Body of pancreas (tissue), 4 donors: ENCODE measurements around the gene CAMTA1. TPM values are rescaled to one million over a fixed set of nuclear protein-coding genes. Genes with fewer than 3 reads are reported as not detected.

Source experiments
- ATAC-seq: fragments of 150-250 bp; one replicate; pipeline ENCODE4 v1.9.1; 2016
- DNase-seq, 4 donors: peaks; one replicate each; pipeline ENCODE4 v3.0.0-alpha.2; 2019
- H3K27ac ChIP-seq, 4 donors: fragments of 200-600 bp; sonication (generic); 1 replicate in 3 of 4; 2 replicates in 1 of 4; pipeline versions ENCODE4 v1.5.1 to v1.6.1; 2016 to 2019; ENCODE audit warnings: mild to moderate bottlenecking in 1 of 4, mixed read lengths in 1 of 4, moderate library complexity in 1 of 4
- H3K27me3 ChIP-seq, 2 donors: fragments of 200-600 bp; sonication (generic); one replicate each; pipeline ENCODE4 v1.6.0; 2016; ENCODE audit warnings: mild to moderate bottlenecking in 1 of 2
- H3K36me3 ChIP-seq, 2 donors: fragments of 200-600 bp; sonication (generic); replicated peaks in 1 of 2; 2 replicates each; pipeline ENCODE4 v1.5.1; 2016; ENCODE audit warnings: low read depth in 2 of 2; ENCODE audit not compliant: insufficient read depth in 1 of 2
- H3K4me1 ChIP-seq: fragments of 200-600 bp; sonication (generic); one replicate; pipeline ENCODE4 v1.6.0; 2016
- H3K4me3 ChIP-seq, 2 donors: fragments of 200-600 bp; sonication (generic); 1 replicate in 1 of 2; 2 replicates in 1 of 2; pipeline ENCODE4 v1.5.1; 2016 to 2019
- H3K9me3 ChIP-seq, 3 donors: fragments of 200-600 bp; sonication (generic); 1 replicate in 2 of 3; 2 replicates in 1 of 3; pipeline ENCODE4 v1.5.1; 2016
- CTCF ChIP-seq, 7 experiments: fragments of 450-650 bp in 4 of 7; fragments of 200-600 bp in 3 of 7; sonication (generic) in 3 of 7; IDR thresholded peaks; one replicate each; pipeline ENCODE4 v1.5.1; 2016 to 2019; ENCODE audit warnings: antibody characterized with exemption in 7 of 7
- POLR2A ChIP-seq, 3 donors: fragments of 450-650 bp; IDR thresholded peaks; one replicate each; pipeline ENCODE4 v1.6.1; 2016; ENCODE audit warnings: antibody characterized with exemption in 3 of 3, mild to moderate bottlenecking in 2 of 3
- WGBS, 2 donors: methylation state at CpG; one replicate each; pipeline ENCODE4 v1.1.5; 2017; 5-methylcytosine and 5-hydroxymethylcytosine counted together
- intact Hi-C: fragments of 100-400 bp; cut with DNase I; formaldehyde crosslinking; loops from one replicate; pipeline ENCODE4 v1.15.1; 2023
- total RNA-seq, 2 donors: library from RNA; depleted of rRNA; stranded (reverse); fragments of >200 nt; gene quantifications; one replicate each; pipeline ENCODE4 v1.1.0, GENCODE V29; 2016

CAMTA1 gene
- total RNA-seq, 2 donors from 2014 or later, result 36.3 to 59.7 TPM

GRCh38 chr1:7113136-7113535 lies 327.9 kb downstream of the CAMTA1 start:
- no peaks in the 10 kb centered on the region for H3K36me3 ChIP-seq
- intact Hi-C loops, result no loop called here
- H3K27me3 ChIP-seq, result no peaks in the 10 kb centered on the region
- no peak overlapping the region for H3K27ac ChIP-seq
- H3K4me1 ChIP-seq, result no peaks in the 10 kb centered on the region
- no peak for ATAC-seq
- H3K4me3 ChIP-seq, result no peak overlapping the region
- H3K9me3 ChIP-seq, result no peaks in the 10 kb centered on the region
- 64 to 86% methylated on average over 8 of the region's 8 CpGs for WGBS, 2 donors
- no peak for DNase-seq
- TF ChIP-seq CTCF (IDR thresholded peaks at IDR 0.05), result no peak
- no peak for TF ChIP-seq POLR2A (IDR thresholded peaks at IDR 0.05)

- ATAC-seq, result no peak
- TF ChIP-seq POLR2A (IDR thresholded peaks at IDR 0.05) (no peak), CTCF (IDR thresholded peaks at IDR 0.05) (no peak)
Measured at GRCh38 chr1:7113822-7114221, 328.6 kb downstream of the CAMTA1 start.

DNA sequence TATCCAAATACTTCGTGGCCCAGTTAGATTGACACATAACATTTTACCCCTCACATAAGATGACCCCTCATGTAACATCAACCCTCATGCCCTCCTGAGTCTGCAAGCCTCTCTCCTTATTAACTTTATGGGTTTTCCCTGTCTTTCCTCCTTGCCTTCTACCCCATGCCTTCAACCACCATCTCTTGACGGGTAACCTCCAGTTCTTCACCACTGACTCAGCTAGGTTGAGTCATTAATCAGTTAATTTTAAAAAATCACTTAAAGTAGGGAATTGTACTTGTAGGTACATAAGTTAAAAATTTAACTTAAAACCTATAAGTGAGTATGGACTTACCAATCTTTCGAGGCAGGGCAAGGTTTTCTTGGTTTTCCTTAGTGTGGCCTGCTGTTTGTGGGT lies 330.7 kb downstream of the CAMTA1 start:
- intact Hi-C loops, result no loop called here
- 85 to 88% methylated on average over 3 of the region's 3 CpGs for WGBS, 2 donors

More at GRCh38 chr1:7113822-7114221, 328.6 kb downstream of the CAMTA1 start:
- no peak overlapping the region for H3K4me3 ChIP-seq
- H3K36me3 ChIP-seq, result no peaks in the 10 kb centered on the region
- H3K9me3 ChIP-seq, result no peaks in the 10 kb centered on the region
- no peaks in the 10 kb centered on the region for H3K4me1 ChIP-seq
- no peak overlapping the region for H3K27ac ChIP-seq
- intact Hi-C loops, result no loop called here
- DNase-seq, result no peak
- 69 to 80% methylated on average over 6 of the region's 6 CpGs for WGBS, 2 donors
- H3K27me3 ChIP-seq, result no peaks in the 10 kb centered on the region

DNA sequence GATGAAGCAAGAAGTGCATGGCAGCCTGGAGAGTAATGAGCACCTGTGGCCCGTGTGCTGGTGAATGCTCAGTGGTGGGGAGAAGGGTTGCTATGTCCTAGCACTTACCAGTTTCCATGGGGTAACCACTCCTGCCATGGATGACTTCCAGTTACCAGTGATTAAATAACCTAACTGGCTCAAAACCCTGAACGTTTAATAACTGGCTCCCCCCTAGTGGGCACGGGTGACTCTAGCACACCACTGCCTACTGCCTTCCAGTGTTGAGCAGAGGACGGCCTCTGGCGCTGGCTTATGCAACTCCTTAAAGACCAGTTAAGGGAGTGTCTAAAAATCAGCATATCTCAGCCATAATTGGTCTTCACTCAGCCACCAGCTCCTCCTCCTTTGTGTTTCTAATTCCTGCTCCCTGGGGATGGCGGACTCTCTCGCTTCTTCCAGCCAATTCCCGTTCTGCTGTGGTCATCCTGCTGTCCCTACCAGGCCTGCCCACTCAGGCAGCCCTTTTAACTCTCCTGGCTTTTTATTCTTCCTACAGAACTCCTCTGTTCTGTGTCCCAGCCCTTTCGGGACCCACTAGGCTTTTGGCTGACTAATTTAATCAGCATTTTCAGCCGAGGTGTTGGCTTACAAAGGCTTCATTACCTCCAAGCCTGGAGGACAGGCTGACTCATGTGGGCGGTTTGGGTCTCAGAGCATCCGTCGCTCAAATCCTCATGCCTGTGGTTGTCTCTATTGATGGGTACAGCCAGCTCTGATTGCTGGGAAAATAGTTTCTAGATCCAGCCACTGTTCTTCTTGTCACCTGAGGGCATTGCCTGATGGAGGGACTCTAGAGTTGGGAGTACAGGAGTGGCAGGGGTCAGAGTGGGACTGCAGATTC lies 332.4 kb downstream of the CAMTA1 start:
- no peak overlapping the region for H3K27ac ChIP-seq
- no peak overlapping the region for H3K4me3 ChIP-seq
- intact Hi-C loops, result no loop called here
- WGBS, 2 donors, result 36 to 44% methylated on average over 13 of the region's 13 CpGs
- peak in 2 of 7 experiments; percentile 9 to 16 for TF ChIP-seq CTCF (IDR thresholded peaks at IDR 0.05)
- no peak for TF ChIP-seq POLR2A (IDR thresholded peaks at IDR 0.05)
- H3K36me3 ChIP-seq, result no peaks in the 10 kb centered on the region
- DNase-seq (peak in 2 of 4 donors; percentile 13 to 22), ATAC-seq (peak; percentile 59)
- no peaks in the 10 kb centered on the region for H3K9me3 ChIP-seq
- peaks cover 7% of the 10 kb centered on the region for H3K4me1 ChIP-seq
- no peaks in the 10 kb centered on the region for H3K27me3 ChIP-seq

More for the DNA sequence above, 330.7 kb downstream of the CAMTA1 start:
- Histone ChIP-seq H3K4me1 (no peaks in the 10 kb centered on the region), H3K4me3 (no peak overlapping the region), H3K27me3 (no peaks in the 10 kb centered on the region), H3K9me3 (no peaks in the 10 kb centered on the region), H3K27ac (no peak overlapping the region), H3K36me3 (no peaks in the 10 kb centered on the region)
- DNase-seq (no peak), ATAC-seq (no peak)
- no peak for TF ChIP-seq POLR2A (IDR thresholded peaks at IDR 0.05)
- TF ChIP-seq CTCF (IDR thresholded peaks at IDR 0.05), result no peak
